GM12878 (cell line): ENCODE measurements around the gene CACNA1B. TPM values are rescaled to one million over a fixed set of nuclear protein-coding genes. Genes with fewer than 3 reads are reported as not detected.

ENCODE experiments used
- ATAC-seq: fragments of 200-7000 bp; cut with Tn5 transposase; 3 replicates; pipeline ENCODE4 v1.9.1; 2020; ENCODE audit warnings: mild to moderate bottlenecking, moderate library complexity
- BruUV-seq: library from RNA; stranded (reverse); fragments of 400-500 nt; replicated peaks from 2 replicates; lab custom pipeline; 2021; lab: Mats Ljungman, UMichigan
- CTCF ChIA-PET: fragments of 300-600 bp; sonication (Branson Sonifier 250); formaldehyde crosslinking; extraction: SDS; loops from one replicate; lab custom pipeline; 2021; ENCODE audit warnings: inconsistent platforms; lab: Yijun Ruan, JAX
- POLR2A ChIA-PET: fragments of 350-600 bp; formaldehyde crosslinking; extraction: SDS; loops from one replicate; lab custom pipeline; 2021; ENCODE audit warnings: inconsistent platforms; lab: Charles Lee
- RAD21 ChIA-PET: fragments of 300-600 bp; sonication (Branson Sonifier 250); formaldehyde crosslinking; loops from one replicate; lab custom pipeline; 2023; ENCODE audit warnings: antibody characterized with exemption; ENCODE audit not compliant: unreplicated experiment; lab: Charles Lee
- SMC1A ChIA-PET: fragments of 300-600 bp; sonication (Branson Sonifier 250); formaldehyde crosslinking; loops from one replicate; lab custom pipeline; 2023; ENCODE audit not compliant: unreplicated experiment, uncharacterized antibody; lab: Charles Lee
- DNase-seq: peaks from one replicate; pipeline ENCODE4 v3.0.0-alpha.2; 2011; ENCODE audit warnings: low read depth, low spot score
- FAIRE-seq: peaks from 3 replicates; lab custom pipeline; 2011; peaks lifted over from hg19 to GRCh38; lab: Jason Lieb, UNC
- H2AFZ ChIP-seq: 2 replicates; pipeline ENCODE4 v1.6.0; 2011; ENCODE audit warnings: low read depth, low read length, control low read depth; ENCODE audit not compliant: control insufficient read depth
- H3K27ac ChIP-seq: 2 replicates; pipeline ENCODE4 v1.5.1; 2011; ENCODE audit warnings: control low read depth; ENCODE audit not compliant: control insufficient read depth, insufficient read depth
- H3K27me3 ChIP-seq, 2 experiments: replicated peaks in 1 of 2; 2 replicates each; pipeline versions ENCODE4 v1.6.0 to v1.6.1; 2011; ENCODE audit warnings: low read length in 1 of 2; ENCODE audit not compliant: control insufficient read depth in 2 of 2, insufficient read depth in 2 of 2
- H3K36me3 ChIP-seq, 2 experiments: 2 replicates each; pipeline ENCODE4 v1.5.1; 2011; ENCODE audit warnings: low read length in 1 of 2; ENCODE audit not compliant: control insufficient read depth in 2 of 2, insufficient read depth in 2 of 2
- H3K4me1 ChIP-seq: 2 replicates; pipeline ENCODE4 v1.6.1; 2011; ENCODE audit warnings: mild to moderate bottlenecking, low read length, moderate library complexity, mixed read lengths; ENCODE audit not compliant: control insufficient read depth, insufficient read depth
- H3K4me2 ChIP-seq: 2 replicates; pipeline ENCODE4 v1.6.0; 2011; ENCODE audit warnings: control low read depth; ENCODE audit not compliant: control insufficient read depth, insufficient read depth
- H3K4me3 ChIP-seq: fragments of 200-600 bp; sonication (generic); 2 replicates; pipeline ENCODE4 v1.5.1; 2016
- H3K79me2 ChIP-seq: 2 replicates; pipeline ENCODE4 v1.6.0; 2011; ENCODE audit warnings: low read length; ENCODE audit not compliant: control insufficient read depth, insufficient read depth
- H3K9ac ChIP-seq: 2 replicates; pipeline ENCODE4 v1.8.0; 2011; ENCODE audit warnings: low read length, control low read depth, mixed read lengths; ENCODE audit not compliant: control insufficient read depth, insufficient read depth
- H3K9me3 ChIP-seq: replicated peaks from 3 replicates; pipeline ENCODE4 v1.5.1; 2011; ENCODE audit warnings: mild to moderate bottlenecking, low read length; ENCODE audit not compliant: control insufficient read depth, insufficient read depth
- H4K20me1 ChIP-seq: 2 replicates; pipeline ENCODE4 v1.6.0; 2011; ENCODE audit not compliant: control insufficient read depth, insufficient read depth
- ATF3 ChIP-seq: IDR thresholded peaks from 2 replicates; pipeline ENCODE4 v1.6.1; 2011; ENCODE audit warnings: low read depth, mild to moderate bottlenecking, low read length, moderate library complexity, borderline replicate concordance; ENCODE audit errors: extremely low read depth
- EP300 ChIP-seq, 2 experiments: fragments of 150-350 bp in 1 of 2; IDR thresholded peaks; 2 replicates each; pipeline ENCODE4 v1.6.1; 2011 to 2012; ENCODE audit warnings: low read depth in 2 of 2, low read length in 2 of 2, borderline replicate concordance in 1 of 2, improper control_type of control experiment in 1 of 2, inconsistent platforms in 1 of 2; ENCODE audit not compliant: control insufficient read depth in 1 of 2
- ESRRA ChIP-seq: IDR thresholded peaks from 2 replicates; pipeline ENCODE4 v1.6.1; 2012; ENCODE audit warnings: mild to moderate bottlenecking, low read length, improper control_type of control experiment
- PBX3 ChIP-seq: IDR thresholded peaks from 2 replicates; pipeline ENCODE4 v1.6.1; 2011; ENCODE audit warnings: mild to moderate bottlenecking, low read depth, low read length, moderate library complexity; ENCODE audit not compliant: insufficient replicate concordance
- POLR2A ChIP-seq: IDR thresholded peaks from 2 replicates; pipeline ENCODE4 v1.6.1; 2011; ENCODE audit warnings: low read depth, mild to moderate bottlenecking, low read length
- SMARCA5 ChIP-seq: fragments of 450-650 bp; IDR thresholded peaks from 2 replicates; pipeline ENCODE4 v1.6.1; 2017; ENCODE audit warnings: mild to moderate bottlenecking
- SUPT20H ChIP-seq: IDR thresholded peaks from 2 replicates; pipeline ENCODE4 v1.6.1; 2011; ENCODE audit warnings: low read depth, mild to moderate bottlenecking, low read length, moderate library complexity, borderline replicate concordance; ENCODE audit not compliant: control insufficient read depth
- WGBS: methylation state at CpG from one replicate; pipeline ENCODE4 v1.1.6; 2016; ENCODE audit warnings: low lambda C conversion rate; ENCODE audit not compliant: insufficient replicate concordance, insufficient coverage; ENCODE audit errors: missing lambda C conversion rate; 5-methylcytosine and 5-hydroxymethylcytosine counted together
- in situ Hi-C: fragments of 300-500 bp; cut with MboI; formaldehyde crosslinking; loops from 9 replicates; pipeline ENCODE4 v1.14.3; 2018; ENCODE audit warnings: mixed read lengths
- intact Hi-C: fragments of 100-400 bp; cut with micrococcal nuclease; formaldehyde crosslinking; loops from one replicate; pipeline ENCODE4 v1.14.2; 2022; ENCODE audit not compliant: unreplicated experiment
- polyA plus RNA-seq, 11 experiments: library from polyadenylated mRNA; depleted of rRNA in 4 of 11; unstranded in 6 of 11; stranded (reverse) in 5 of 11; fragments of >200 nt; fragmentation: Nextera tagmentation in 4 of 11; fragmentation: Illumina TruSeq in 1 of 11; extraction: Ambion mirVana in 4 of 11; extraction: Trizol in 1 of 11; gene quantifications; 1 replicate in 1 of 11; 2 replicates in 10 of 11; pipeline versions ENCODE4 v1.2.1 to v1.2.3, GENCODE V29; 2011 to 2016; ENCODE audit warnings: inconsistent platforms in 2 of 11, missing spikeins in 2 of 11, low read depth in 1 of 11
- total RNA-seq, 4 experiments: library from RNA; depleted of rRNA in 3 of 4; stranded (reverse); fragments of >200 nt in 3 of 4; fragmentation: Illumina TruSeq in 1 of 4; extraction: Trizol in 1 of 4; gene quantifications; 2 replicates each; pipeline versions ENCODE4 v1.2.1 to v1.2.3, GENCODE V29; 2013 to 2021

The CACNA1B gene
- total and polyA plus RNA-seq, 10 of the 15 experiments (the other 5 are each of a cell fraction or from before 2014, with no cell fraction given), result 0.01 to 0.03 (median 0.01) TPM; not detected in 7

DNA sequence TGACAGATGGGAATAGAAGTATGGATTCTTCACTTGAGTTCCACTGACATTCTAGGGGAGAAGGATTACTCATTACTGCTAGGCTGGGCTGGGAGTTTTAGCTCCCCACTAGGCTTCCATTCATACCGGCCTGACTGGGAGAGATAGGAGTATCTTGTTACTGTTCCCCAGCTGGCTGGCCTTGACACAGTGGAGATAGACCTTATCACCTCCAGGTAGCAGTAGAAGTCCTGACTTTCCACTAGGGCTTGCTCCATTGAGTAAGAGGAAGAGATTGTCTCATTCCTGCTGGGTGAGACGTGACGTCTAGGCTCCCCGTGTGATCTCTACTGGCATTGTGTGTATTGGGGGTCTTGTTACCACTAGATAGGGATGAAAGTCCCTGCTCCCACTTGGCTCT, 156.4 kb downstream of the CACNA1B start:
- H3K36me3 ChIP-seq, result no peaks in the 10 kb centered on the region
- in situ Hi-C loops, result no loop called here
- H3K9me3 ChIP-seq, result no peaks in the 10 kb centered on the region

More for the DNA sequence above, 156.4 kb downstream of the CACNA1B start:
- SMC1A ChIA-PET, result no interaction called here
- Histone ChIP-seq H3K79me2 (no peaks in the 10 kb centered on the region), H3K4me1 (no peaks in the 10 kb centered on the region), H4K20me1 (no peaks in the 10 kb centered on the region)
- no TSS peak for BruUV-seq
- TF ChIP-seq ESRRA (no peak), SUPT20H (no peak), SMARCA5 (no peak), ATF3 (no peak), POLR2A (no peak), EP300 (IDR thresholded peaks at IDR 0.05; ENCODE audit: borderline replicate concordance in 1 of 2, control insufficient read depth in 1 of 2, low read depth in 2 of 2, low read length in 2 of 2) (no peak), PBX3 (no peak)
- TF ChIP-seq, all 136 proteins: peak for 0
- 48% methylated on average over 4 of the region's 4 CpGs for WGBS
- RAD21 ChIA-PET, result no interaction called here
- Histone ChIP-seq H3K27ac (no peak overlapping the region), H2AFZ (no peak overlapping the region), H3K27me3 (peaks cover 1 to 3% of the 10 kb centered on the region in 2 experiments; a peak in 2 of 4 replicates), H3K9ac (no peak overlapping the region), H3K4me3 (no peak overlapping the region), H3K4me2 (no peak overlapping the region)
- CTCF ChIA-PET, result no interaction called here
- FAIRE-seq, result no peak
- DNase-seq, result no peak
- POLR2A ChIA-PET, result no interaction called here
- no peak for ATAC-seq
- intact Hi-C loops, result no loop called here
